Activated CD8-positive, alpha-beta T cell treated with anti-CD3 and anti-CD28 coated beads for 36 hours (primary cell): ENCODE results near the gene SREBF2. TPM values are rescaled to one million over a fixed set of nuclear protein-coding genes. Genes with fewer than 3 reads are reported as not detected.
A peak's percentile ranks its signal among the peaks of the same experiment; 100 is the strongest.

Experiments
- ATAC-seq: fragments of 200-7000 bp; cut with Tn5 transposase; one replicate; pipeline ENCODE4 v1.10.0; 2021; ENCODE audit warnings: mild to moderate bottlenecking, moderate library complexity
- CTCF ChIA-PET: fragments of 350-600 bp; sonication (Branson Sonifier 250); formaldehyde crosslinking; loops from one replicate; lab custom pipeline; 2021; ENCODE audit warnings: antibody characterized with exemption; lab: Charles Lee
- POLR2A ChIA-PET: fragments of 350-600 bp; sonication (Branson Sonifier 250); formaldehyde crosslinking; loops from one replicate; lab custom pipeline; 2021; ENCODE audit warnings: antibody characterized with exemption; lab: Charles Lee
- DNase-seq: peaks from one replicate; pipeline ENCODE4 v3.0.0-alpha.2; 2020
- H3K27ac Mint-ChIP-seq: one replicate; pipeline ENCODE4 v1.8.0; 2021; ENCODE audit warnings: mild to moderate bottlenecking, mixed read lengths
- H3K27me3 Mint-ChIP-seq: one replicate; pipeline ENCODE4 v1.8.0; 2021; ENCODE audit warnings: mixed read lengths
- H3K36me3 Mint-ChIP-seq: one replicate; pipeline ENCODE4 v1.8.0; 2021; ENCODE audit warnings: low read depth, mixed read lengths
- H3K4me1 Mint-ChIP-seq: one replicate; pipeline ENCODE4 v1.8.0; 2021; ENCODE audit warnings: low read depth, mixed read lengths
- H3K4me3 Mint-ChIP-seq: one replicate; pipeline ENCODE4 v1.8.0; 2021; ENCODE audit warnings: mild to moderate bottlenecking, moderate library complexity, mixed read lengths
- H3K9me3 Mint-ChIP-seq: one replicate; pipeline ENCODE4 v1.8.0; 2021; ENCODE audit warnings: mixed read lengths
- CTCF ChIP-seq: fragments of 200-600 bp; IDR thresholded peaks from one replicate; pipeline ENCODE4 v1.8.0; 2022; ENCODE audit warnings: antibody characterized with exemption, mild to moderate bottlenecking
- intact Hi-C: fragments of 100-400 bp; cut with micrococcal nuclease; formaldehyde crosslinking; loops from one replicate; pipeline ENCODE4 v1.10.0; 2022
- total RNA-seq, 2 experiments: library from RNA; stranded (reverse); gene quantifications; one replicate each; pipeline ENCODE4 v1.2.3, GENCODE V29; 2021

SREBF2 gene
- total RNA-seq, 2 experiments from 2014 or later = 87.1 to 92.9 TPM

GRCh38 chr22:41910050-41911000 is 77.4 kb downstream of the SREBF2 start:
- intact Hi-C loops = no loop called here
- POLR2A ChIA-PET = interaction anchor here (0.6 to 2.4 kb wide), 6 partner anchors 8 to 72 kb away, joined by 3 to 12 read pairs (median 4); partner anchors contain the start of gene CENPM
- no peak overlapping the region for H3K27ac Mint-ChIP-seq
- no peaks in the 10 kb centered on the region for H3K9me3 Mint-ChIP-seq
- H3K36me3 Mint-ChIP-seq = peaks cover 2% of the 10 kb centered on the region
- no peak overlapping the region for H3K4me3 Mint-ChIP-seq
- ATAC-seq = peak; percentile 34
- CTCF ChIA-PET = interaction anchor here (1.2 to 2.3 kb wide), 3 partner anchors 16 to 213 kb away, joined by 3 to 8 read pairs (median 7); no protein-coding TSS in a partner anchor
- peaks cover 33% of the 10 kb centered on the region for H3K4me1 Mint-ChIP-seq
- peak; percentile 44 for DNase-seq
- no peak for TF ChIP-seq CTCF
- H3K27me3 Mint-ChIP-seq = peaks cover 32% of the 10 kb centered on the region

- DNase-seq = no peak
- Mint-ChIP-seq H3K27ac (no peak overlapping the region), H3K27me3 (peaks cover 39% of the 10 kb centered on the region), H3K4me1 (peaks cover 33% of the 10 kb centered on the region), H3K9me3 (no peaks in the 10 kb centered on the region), H3K4me3 (no peak overlapping the region), H3K36me3 (peaks cover 2% of the 10 kb centered on the region)
- POLR2A ChIA-PET = interaction anchor here (0.9 to 1.8 kb wide), 5 partner anchors 11 to 73 kb away, joined by 3 to 5 read pairs (median 3); partner anchors contain the start of gene CENPM
- CTCF ChIA-PET = interaction anchor here (1.2 to 2.3 kb wide), 3 partner anchors 15 to 214 kb away, joined by 3 to 8 read pairs (median 7); no protein-coding TSS in a partner anchor
- intact Hi-C loops = no loop called here
- no peak for TF ChIP-seq CTCF
- ATAC-seq = peak; percentile 17
These were observed 78.2 kb downstream of the SREBF2 start for GRCh38 chr22:41911001-41911611.

- peaks cover 50% of the 10 kb centered on the region for H3K27me3 Mint-ChIP-seq
- POLR2A ChIA-PET = interaction anchor here (0.7 to 1.9 kb wide), 10 partner anchors 11 to 112 kb away, joined by 3 to 5 read pairs (median 3); partner anchors contain the start of gene CCDC134
These were observed 79.6 kb downstream of the SREBF2 start for GRCh38 chr22:41912338-41913039.

More at GRCh38 chr22:41912338-41913039, 79.6 kb downstream of the SREBF2 start:
- DNase-seq (no peak), ATAC-seq (no peak)
- Mint-ChIP-seq H3K36me3 (no peaks in the 10 kb centered on the region), H3K27ac (no peak overlapping the region), H3K4me1 (peaks cover 30% of the 10 kb centered on the region), H3K4me3 (no peak overlapping the region), H3K9me3 (no peaks in the 10 kb centered on the region)
- intact Hi-C loops = no loop called here
- TF ChIP-seq CTCF = no peak
- CTCF ChIA-PET = interaction anchor here (1.6 to 2.3 kb wide), 3 partner anchors 13 to 55 kb away, joined by 3 to 7 read pairs (median 6); no protein-coding TSS in a partner anchor
